Measurements from ENCODE around the gene ITPK1.

GRCh38 chr14:93107453-93107852, 8.3 kb downstream of the ITPK1 start:
- no peak for TF ChIP-seq ZSCAN20 (CRISPR knock-in tag; IDR thresholded peaks at IDR 0.05)
- TF ChIP-seq POLR2A (IDR thresholded peaks at IDR 0.05; ENCODE audit: low read length): no peak
